ENCODE measurements around the gene MED14.

DNA sequence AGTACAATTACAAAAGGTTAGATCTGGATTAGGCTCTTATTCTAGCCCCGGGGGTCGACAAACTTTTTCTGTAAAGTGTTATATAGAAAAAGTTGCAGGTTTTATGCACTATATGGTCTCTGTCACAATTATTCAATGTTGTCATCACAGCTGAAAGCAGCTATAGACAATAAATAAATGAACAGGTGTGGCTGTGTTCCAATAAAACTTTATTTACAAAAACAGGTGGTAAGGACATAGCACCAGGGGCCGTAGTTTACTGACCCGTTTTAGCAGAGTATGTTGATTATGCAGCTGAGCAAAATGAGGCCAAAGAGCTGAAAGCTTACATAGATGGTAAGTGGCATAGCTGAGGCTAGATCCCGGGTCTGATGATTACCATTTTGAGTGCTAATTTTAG is 75.0 kb downstream of the MED14 start:
- TF ChIP-seq POLR2AphosphoS5 (IDR thresholded peaks at IDR 0.05) (no peak), POLR2A (IDR thresholded peaks at IDR 0.05) (no peak)
